ENCODE results near the gene KIAA1217. TPM values are rescaled to one million over a fixed set of nuclear protein-coding genes. Genes with fewer than 3 reads are reported as not detected.

The KIAA1217 gene
- total and polyA plus RNA-seq, 9 of the 15 experiments (the other 6 are each of a cell fraction or from before 2014, with no cell fraction given) = 0.04 TPM; not detected in 8

GRCh38 chr10:24481241-24481640 lies 272.3 kb downstream of the KIAA1217 start:
- no TSS peak for BruUV-seq (replicated peaks)
- intact Hi-C loops (cut with micrococcal nuclease) = no loop called here
- no peaks in the 10 kb centered on the region for H3K79me2 ChIP-seq (ENCODE audit: control insufficient read depth, insufficient read depth, low read length)
- H2AFZ ChIP-seq (ENCODE audit: low read depth, low read length) = no peak overlapping the region
- CTCF ChIA-PET (ENCODE audit: low intra/inter-chr PET ratio) = no interaction called here
- H3K9me3 ChIP-seq (replicated peaks; ENCODE audit: control insufficient read depth, insufficient read depth, low read depth, low read length) = no peaks in the 10 kb centered on the region
- no peak for FAIRE-seq
- no peak overlapping the region for H3K4me2 ChIP-seq (ENCODE audit: insufficient read depth, low read length)
- in situ Hi-C loops (cut with MboI) = no loop called here
- no peaks in the 10 kb centered on the region for H4K20me1 ChIP-seq (replicated peaks; ENCODE audit: control insufficient read depth, insufficient read depth, low read length)
- H3K27ac ChIP-seq (ENCODE audit: extremely low read depth, low read depth, low read length) = no peak overlapping the region
- no peaks in the 10 kb centered on the region for H3K36me3 ChIP-seq (ENCODE audit: control insufficient read depth, insufficient read depth, low read length)
- no peak overlapping the region for H3K4me3 ChIP-seq
- peaks cover 0 to 4% of the 10 kb centered on the region in 2 experiments; a peak in 2 of 5 replicates for H3K27me3 ChIP-seq (ENCODE audit: control insufficient read depth in 2 of 2, insufficient read depth in 2 of 2, low read length in 2 of 2)
- no peaks in the 10 kb centered on the region for H3K9me1 ChIP-seq (ENCODE audit: control insufficient read depth, insufficient read depth, low read length)
- 2% methylated on average over 6 of the region's 6 CpGs for WGBS (ENCODE audit: insufficient coverage, low coverage, missing lambda C conversion rate)
- no peak for ATAC-seq
- POLR2A ChIA-PET = interaction anchor here (0.9 kb wide), 1 partner anchor 8 kb away, joined by 5 read pairs; no protein-coding TSS in a partner anchor
- no peak overlapping the region for H3K9ac ChIP-seq (ENCODE audit: insufficient read depth in 1 of 2, low read depth in 2 of 2, low read length in 2 of 2)
- no peak for DNase-seq (ENCODE audit: extremely low read depth in 1 of 4, low spot score in 3 of 4)
- H3K4me1 ChIP-seq (replicated peaks in 1 of 2; ENCODE audit: control insufficient read depth in 2 of 2, insufficient read depth in 2 of 2, low read length in 2 of 2) = no peaks in the 10 kb centered on the region
- TF ChIP-seq PHF21A (IDR thresholded peaks at IDR 0.05; ENCODE audit: borderline replicate concordance, low read depth) = no peak
- no peak for TF ChIP-seq HNRNPLL (IDR thresholded peaks at IDR 0.05; ENCODE audit: low read depth, low read length, poor library complexity, severe bottlenecking)
- no peak for TF ChIP-seq ZNF318 (IDR thresholded peaks at IDR 0.05; ENCODE audit: borderline replicate concordance in 1 of 2, low read depth in 1 of 2)
- no peak for TF ChIP-seq BMI1 (IDR thresholded peaks at IDR 0.05; ENCODE audit: low read length)
- TF ChIP-seq ZNF175 (CRISPR knock-in tag; IDR thresholded peaks at IDR 0.05; ENCODE audit: low read depth) = no peak
- no peak for TF ChIP-seq STAT6 (CRISPR knock-in tag; IDR thresholded peaks at IDR 0.05)
- TF ChIP-seq EP400 (IDR thresholded peaks at IDR 0.05) = no peak
- TF ChIP-seq NR2C1 (IDR thresholded peaks at IDR 0.05) = no peak
- TF ChIP-seq NR2C1 (tag; IDR thresholded peaks at IDR 0.05) = no peak
- TF ChIP-seq BCOR (IDR thresholded peaks at IDR 0.05) = no peak
- no peak for TF ChIP-seq SUPT5H (IDR thresholded peaks at IDR 0.05)
- TF ChIP-seq ZKSCAN3 (CRISPR knock-in tag; IDR thresholded peaks at IDR 0.05) = no peak
- no peak for TF ChIP-seq ETV6 (IDR thresholded peaks at IDR 0.05; ENCODE audit: borderline replicate concordance in 1 of 2, low read depth in 2 of 2, low read length in 1 of 2)
- TF ChIP-seq ETV6 (CRISPR knock-in tag; IDR thresholded peaks at IDR 0.05; ENCODE audit: borderline replicate concordance) = no peak
